Activated CD4-positive, alpha-beta T cell treated with anti-CD3 and anti-CD28 coated beads for 36 hours (primary cell): ENCODE measurements around the gene COX6A2. TPM values are rescaled to one million over a fixed set of nuclear protein-coding genes. Genes with fewer than 3 reads are reported as not detected.

ENCODE experiments used
- ATAC-seq: fragments of 200-7000 bp; cut with Tn5 transposase; one replicate; pipeline ENCODE4 v1.10.0; 2021; ENCODE audit warnings: mild to moderate bottlenecking, moderate library complexity
- CTCF ChIA-PET: fragments of 350-600 bp; sonication (Branson Sonifier 250); formaldehyde crosslinking; loops from one replicate; lab custom pipeline; 2021; ENCODE audit warnings: antibody characterized with exemption; lab: Charles Lee
- POLR2A ChIA-PET: fragments of 350-600 bp; sonication (Branson Sonifier 250); formaldehyde crosslinking; loops from one replicate; lab custom pipeline; 2021; ENCODE audit warnings: antibody characterized with exemption, inconsistent platforms; lab: Charles Lee
- DNase-seq: peaks from one replicate; pipeline ENCODE4 v3.0.0-alpha.2; 2020
- H3K27ac Mint-ChIP-seq: one replicate; pipeline ENCODE4 v1.8.0; 2021; ENCODE audit warnings: mixed read lengths
- H3K27me3 Mint-ChIP-seq: one replicate; pipeline ENCODE4 v1.8.0; 2021; ENCODE audit warnings: mixed read lengths
- H3K36me3 Mint-ChIP-seq: one replicate; pipeline ENCODE4 v1.8.0; 2021; ENCODE audit warnings: low read depth, mixed read lengths
- H3K4me1 Mint-ChIP-seq: one replicate; pipeline ENCODE4 v1.8.0; 2021; ENCODE audit warnings: mixed read lengths
- H3K4me3 Mint-ChIP-seq: one replicate; pipeline ENCODE4 v1.8.0; 2021; ENCODE audit warnings: mild to moderate bottlenecking, moderate library complexity, mixed read lengths
- H3K9me3 Mint-ChIP-seq: one replicate; pipeline ENCODE4 v1.8.0; 2021; ENCODE audit warnings: low read depth, mixed read lengths
- intact Hi-C, 2 experiments: fragments of 100-400 bp; cut with DNase I in 1 of 2; cut with micrococcal nuclease in 1 of 2; formaldehyde crosslinking; loops; one replicate each; pipeline versions ENCODE4 v1.14.2 to v1.15.1; 2022 to 2024; cut with DNase I, micrococcal nuclease
- total RNA-seq, 2 experiments: library from RNA; stranded (reverse); gene quantifications; one replicate each; pipeline ENCODE4 v1.2.3, GENCODE V29; 2021

COX6A2 gene
- total RNA-seq, result not detected

GRCh38 chr16:31428279-31428597, at the start of gene COX6A2:
COX6A2 (minus strand) TSS chr16:31428360; CDS start chr16:31428325, 35 bp downstream.
- no peak within 1 kb of the TSS for H3K4me3 Mint-ChIP-seq
- H3K27ac Mint-ChIP-seq, result no peak within 1 kb of the TSS
- POLR2A ChIA-PET, result no interaction called here
- ATAC-seq (no peak), DNase-seq (no peak)
- intact Hi-C loops, result loop anchor here in 1 of 2 experiments (10.0 kb wide), 1 partner anchor 163 kb away; no protein-coding TSS in a partner anchor
- no peaks in the 10 kb centered on the region for H3K36me3 Mint-ChIP-seq
- CTCF ChIA-PET, result interaction anchor here (1.4 kb wide), 1 partner anchor 14 kb away, joined by 5 read pairs; the partner anchor contains the start of gene ZNF843
- peaks cover 4% of the 10 kb centered on the region for H3K27me3 Mint-ChIP-seq
- no peaks in the 10 kb centered on the region for H3K9me3 Mint-ChIP-seq
- H3K4me1 Mint-ChIP-seq, result peaks cover 8% of the 10 kb centered on the region

- Mint-ChIP-seq H3K36me3 (no peaks in the 10 kb centered on the region), H3K27me3 (peaks cover 9% of the 10 kb centered on the region), H3K4me1 (peaks cover 24% of the 10 kb centered on the region), H3K9me3 (no peaks in the 10 kb centered on the region), H3K4me3 (peak overlapping the region; percentile 70), H3K27ac (no peak overlapping the region)
- CTCF ChIA-PET, result interaction anchor here (0.9 to 1.3 kb wide), 4 partner anchors 17 to 391 kb away, joined by 3 to 5 read pairs (median 4); no protein-coding TSS in a partner anchor
- peak; percentile 52 for DNase-seq
- POLR2A ChIA-PET, result interaction anchor here (1.2 to 1.8 kb wide), 3 partner anchors 15 to 19 kb away, joined by 3 to 6 read pairs (median 4); no protein-coding TSS in a partner anchor
- intact Hi-C loops, result loop anchor here in 1 of 2 experiments (1.0 kb wide), 4 partner anchors 18 to 444 kb away; partner anchors contain the start of genes ARMC5, RUSF1 and STX4
- peak; percentile 16 for ATAC-seq
These were observed 49.4 kb upstream of the COX6A2 start for GRCh38 chr16:31477220-31478216.

- no peaks in the 10 kb centered on the region for H3K36me3 Mint-ChIP-seq
- H3K4me3 Mint-ChIP-seq, result peak overlapping the region; percentile 70
- ChIA-PET CTCF (interaction anchor here (0.9 to 1.3 kb wide), 3 partner anchors 16 to 24 kb away, joined by 3 to 4 read pairs (median 3); no protein-coding TSS in a partner anchor), POLR2A (interaction anchor here (1.2 to 1.8 kb wide), 3 partner anchors 14 to 18 kb away, joined by 3 to 6 read pairs (median 4); no protein-coding TSS in a partner anchor)
- DNase-seq, result peak; percentile 96
- H3K27me3 Mint-ChIP-seq, result peaks cover 12% of the 10 kb centered on the region
- peaks cover 28% of the 10 kb centered on the region for H3K4me1 Mint-ChIP-seq
- H3K9me3 Mint-ChIP-seq, result no peaks in the 10 kb centered on the region
- ATAC-seq, result peak; percentile 91
- intact Hi-C loops, result loop anchor here in 1 of 2 experiments (1.0 kb wide), 5 partner anchors 17 to 443 kb away; partner anchors contain the start of genes ARMC5, RUSF1 and STX4
- H3K27ac Mint-ChIP-seq, result peak overlapping the region; percentile 78
These were observed 48.4 kb upstream of the COX6A2 start for GRCh38 chr16:31476303-31477219.

GRCh38 chr16:31475946-31476302, 47.8 kb upstream of the COX6A2 start:
- ChIA-PET CTCF (interaction anchor here (1.1 to 3.2 kb wide), 3 partner anchors 15 to 34 kb away, joined by 3 to 15 read pairs (median 6); partner anchors contain the start of gene ZNF843), POLR2A (no interaction called here)
- Mint-ChIP-seq H3K27me3 (peaks cover 18% of the 10 kb centered on the region), H3K36me3 (no peaks in the 10 kb centered on the region), H3K9me3 (no peaks in the 10 kb centered on the region), H3K27ac (no peak overlapping the region), H3K4me3 (peak overlapping the region; percentile 70), H3K4me1 (peaks cover 28% of the 10 kb centered on the region)
- intact Hi-C loops, result loop anchor here in 1 of 2 experiments (1.0 kb wide), 1 partner anchor 334 kb away; no protein-coding TSS in a partner anchor
- no peak for DNase-seq
- no peak for ATAC-seq

- Mint-ChIP-seq H3K4me3 (no peak overlapping the region), H3K9me3 (no peaks in the 10 kb centered on the region), H3K27me3 (peaks cover 18% of the 10 kb centered on the region), H3K4me1 (peaks cover 28% of the 10 kb centered on the region), H3K27ac (no peak overlapping the region), H3K36me3 (no peaks in the 10 kb centered on the region)
- CTCF ChIA-PET, result interaction anchor here (1.1 to 3.2 kb wide), 2 partner anchors 14 to 33 kb away, joined by 6 to 15 read pairs; partner anchors contain the start of gene ZNF843
- ATAC-seq (no peak), DNase-seq (no peak)
- POLR2A ChIA-PET, result interaction anchor here (0.6 kb wide), 1 partner anchor 394 kb away, joined by 3 read pairs; no protein-coding TSS in a partner anchor
- intact Hi-C loops, result no loop called here
These were observed 46.9 kb upstream of the COX6A2 start for GRCh38 chr16:31474773-31475738.

GRCh38 chr16:31474173-31474714, 46.1 kb upstream of the COX6A2 start:
- POLR2A ChIA-PET, result interaction anchor here (0.6 kb wide), 1 partner anchor 395 kb away, joined by 3 read pairs; no protein-coding TSS in a partner anchor
- Mint-ChIP-seq H3K9me3 (no peaks in the 10 kb centered on the region), H3K4me3 (no peak overlapping the region), H3K27me3 (peaks cover 18% of the 10 kb centered on the region), H3K36me3 (no peaks in the 10 kb centered on the region), H3K27ac (no peak overlapping the region), H3K4me1 (peaks cover 28% of the 10 kb centered on the region)
- CTCF ChIA-PET, result interaction anchor here (0.6 to 3.2 kb wide), 2 partner anchors 13 to 19 kb away, joined by 3 to 15 read pairs; no protein-coding TSS in a partner anchor
- ATAC-seq (no peak), DNase-seq (no peak)
- intact Hi-C loops, result no loop called here

GRCh38 chr16:31473264-31473984, 45.3 kb upstream of the COX6A2 start:
- Mint-ChIP-seq H3K27me3 (peaks cover 18% of the 10 kb centered on the region), H3K9me3 (no peaks in the 10 kb centered on the region), H3K4me1 (peaks cover 28% of the 10 kb centered on the region), H3K27ac (no peak overlapping the region), H3K36me3 (no peaks in the 10 kb centered on the region), H3K4me3 (no peak overlapping the region)
- ATAC-seq (no peak), DNase-seq (no peak)
- intact Hi-C loops, result no loop called here
- CTCF ChIA-PET, result interaction anchor here (0.7 to 3.2 kb wide), 2 partner anchors 13 to 272 kb away, joined by 3 to 15 read pairs; no protein-coding TSS in a partner anchor
- POLR2A ChIA-PET, result no interaction called here

- peak overlapping the region; percentile 54 for H3K4me3 Mint-ChIP-seq
These were observed 44.6 kb upstream of the COX6A2 start for GRCh38 chr16:31472709-31473203.

More at GRCh38 chr16:31472709-31473203, 44.6 kb upstream of the COX6A2 start:
- Mint-ChIP-seq H3K4me1 (peaks cover 22% of the 10 kb centered on the region), H3K27ac (no peak overlapping the region), H3K27me3 (peaks cover 18% of the 10 kb centered on the region), H3K9me3 (no peaks in the 10 kb centered on the region), H3K36me3 (no peaks in the 10 kb centered on the region)
- CTCF ChIA-PET, result interaction anchor here (0.7 to 3.2 kb wide), 2 partner anchors 12 to 271 kb away, joined by 3 to 15 read pairs; no protein-coding TSS in a partner anchor
- peak; percentile 54 for ATAC-seq
- peak; percentile 74 for DNase-seq
- intact Hi-C loops, result no loop called here
- POLR2A ChIA-PET, result interaction anchor here (0.6 kb wide), 1 partner anchor 13 kb away, joined by 3 read pairs; the partner anchor contains the start of gene ARMC5
